AG09309 (cell line): ENCODE results near the gene FAM114A2.

Experiments used
- DNase-seq: peaks from one replicate; pipeline ENCODE4 v3.0.0-alpha.2; 2010; ENCODE audit warnings: low read depth
- H3K4me3 ChIP-seq: 2 replicates; pipeline ENCODE4 v1.5.1; 2011; ENCODE audit warnings: mild to moderate bottlenecking, low read depth, low read length, moderate library complexity; ENCODE audit not compliant: control insufficient read depth
- CTCF ChIP-seq: IDR thresholded peaks from 2 replicates; pipeline ENCODE4 v1.5.1; 2011; ENCODE audit warnings: mild to moderate bottlenecking, low read depth, low read length, inconsistent platforms; ENCODE audit not compliant: insufficient read depth, control insufficient read depth; ENCODE audit errors: missing control alignments

The FAM114A2 gene

GRCh38 chr5:154060606-154061005 lies 21.9 kb upstream of the FAM114A2 start:
- TF ChIP-seq CTCF = no peak
- DNase-seq = no peak
- H3K4me3 ChIP-seq = no peak overlapping the region

GRCh38 chr5:154059583-154059982 lies 20.9 kb upstream of the FAM114A2 start:
- H3K4me3 ChIP-seq = no peak overlapping the region
- no peak for TF ChIP-seq CTCF
- DNase-seq = no peak

- H3K4me3 ChIP-seq = no peak overlapping the region
- no peak for DNase-seq
- no peak for TF ChIP-seq CTCF
Observed at GRCh38 chr5:154059039-154059430, 20.3 kb upstream of the FAM114A2 start.

GRCh38 chr5:154058055-154059038 lies 19.6 kb upstream of the FAM114A2 start:
- TF ChIP-seq CTCF = no peak
- DNase-seq = no peak
- no peak overlapping the region for H3K4me3 ChIP-seq

GRCh38 chr5:154055201-154055600 lies 16.5 kb upstream of the FAM114A2 start:
- H3K4me3 ChIP-seq = no peak overlapping the region
- no peak for TF ChIP-seq CTCF
- DNase-seq = no peak

- no peak for DNase-seq
- no peak for TF ChIP-seq CTCF
Observed at GRCh38 chr5:154053468-154053867, 14.8 kb upstream of the FAM114A2 start.

GRCh38 chr5:154049636-154050035 lies 10.9 kb upstream of the FAM114A2 start:
- H3K4me3 ChIP-seq = no peak overlapping the region
- no peak for TF ChIP-seq CTCF
- no peak for DNase-seq

More at GRCh38 chr5:154053468-154053867, 14.8 kb upstream of the FAM114A2 start:
- no peak overlapping the region for H3K4me3 ChIP-seq
